ENCODE measurements around the gene ITIH4.

Gene ITIH4

DNA sequence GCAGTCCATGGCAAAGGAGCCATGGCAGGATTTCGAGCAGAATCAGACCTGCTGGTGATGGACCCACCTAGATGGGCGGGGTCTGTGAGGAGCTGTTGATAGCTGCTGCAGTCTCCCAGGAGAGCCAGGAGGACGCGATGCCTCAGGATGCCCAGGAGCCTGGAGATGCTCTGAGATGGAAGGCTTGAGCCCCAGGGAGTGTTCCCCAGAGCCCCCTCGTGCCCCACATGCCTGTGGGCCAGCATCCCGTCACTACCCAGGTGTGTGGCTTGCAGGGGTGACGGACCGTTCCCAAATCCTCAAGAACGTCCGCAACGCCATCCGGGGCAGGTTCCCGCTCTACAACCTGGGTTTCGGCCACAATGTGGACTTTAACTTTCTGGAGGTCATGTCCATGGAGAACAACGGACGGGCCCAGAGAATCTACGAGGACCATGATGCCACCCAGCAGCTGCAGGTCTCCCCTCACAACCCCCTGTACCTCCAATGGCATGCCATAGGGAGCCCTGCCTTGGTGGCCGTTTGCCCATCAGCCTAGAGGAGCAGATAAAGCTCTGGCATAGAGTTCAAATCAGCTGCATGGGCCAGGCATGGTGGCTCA lies 46.4 kb downstream of the ITIH4 start:
- no peak for TF ChIP-seq CTCF (IDR thresholded peaks at IDR 0.05; ENCODE audit: extremely low read depth, missing control alignments)
- no peak for DNase-seq (ENCODE audit: low spot score)

DNA sequence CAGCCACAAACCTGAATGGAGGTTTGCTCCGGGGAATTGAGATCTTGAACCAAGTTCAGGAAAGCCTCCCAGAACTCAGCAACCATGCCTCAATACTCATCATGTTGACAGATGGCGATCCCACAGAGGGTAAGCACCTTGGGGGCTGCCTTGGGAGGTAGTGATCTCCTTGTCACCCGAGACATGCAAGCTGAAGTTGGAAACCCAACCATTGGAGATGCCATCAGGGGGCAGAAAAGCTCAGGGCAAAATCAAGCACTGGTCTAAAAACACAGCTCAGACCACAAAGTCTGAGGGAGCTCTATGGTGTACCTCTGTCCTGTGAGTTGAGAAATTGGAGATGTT lies 47.3 kb downstream of the ITIH4 start:
- no peak for DNase-seq (ENCODE audit: low spot score)
- no peak for TF ChIP-seq CTCF (IDR thresholded peaks at IDR 0.05; ENCODE audit: extremely low read depth, missing control alignments)

DNA sequence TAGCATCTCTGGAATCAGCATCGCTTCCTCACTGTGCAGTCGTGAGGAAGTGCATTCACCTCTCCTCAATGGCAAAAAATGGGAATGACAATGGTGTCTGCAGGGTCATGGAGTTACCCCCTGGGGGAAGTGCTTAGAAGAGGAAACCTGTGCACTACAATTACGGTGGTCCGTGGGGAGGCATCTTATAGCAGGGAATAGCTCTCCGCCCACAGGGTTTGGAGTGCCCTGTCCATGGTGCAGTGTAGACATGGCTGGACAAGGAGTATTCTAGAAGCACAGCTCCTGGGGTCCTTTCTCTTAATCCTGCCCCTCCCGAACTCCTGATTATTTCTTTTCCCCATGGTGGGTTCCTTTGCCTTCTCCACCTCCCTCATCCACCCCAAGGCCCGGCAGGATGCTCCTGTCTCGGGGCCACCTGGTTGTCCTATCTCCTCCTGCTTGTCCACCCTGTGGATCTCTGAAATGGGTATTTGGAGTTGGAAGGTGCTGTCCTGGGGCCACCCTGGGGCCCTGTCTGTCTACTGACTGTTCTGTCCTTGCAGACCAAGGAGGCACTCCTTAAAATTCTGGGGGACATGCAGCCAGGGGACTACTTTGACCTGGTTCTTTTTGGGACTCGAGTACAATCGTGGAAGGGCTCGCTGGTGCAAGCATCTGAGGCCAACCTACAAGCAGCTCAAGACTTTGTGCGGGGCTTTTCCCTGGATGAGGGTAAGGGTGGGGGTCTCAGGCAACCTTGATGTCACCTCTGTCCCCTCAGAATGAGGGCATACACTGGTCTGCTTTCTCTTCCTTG lies 47.9 kb downstream of the ITIH4 start:
- TF ChIP-seq CTCF (IDR thresholded peaks at IDR 0.05; ENCODE audit: extremely low read depth, missing control alignments): no peak
- DNase-seq (ENCODE audit: low spot score): no peak

DNA sequence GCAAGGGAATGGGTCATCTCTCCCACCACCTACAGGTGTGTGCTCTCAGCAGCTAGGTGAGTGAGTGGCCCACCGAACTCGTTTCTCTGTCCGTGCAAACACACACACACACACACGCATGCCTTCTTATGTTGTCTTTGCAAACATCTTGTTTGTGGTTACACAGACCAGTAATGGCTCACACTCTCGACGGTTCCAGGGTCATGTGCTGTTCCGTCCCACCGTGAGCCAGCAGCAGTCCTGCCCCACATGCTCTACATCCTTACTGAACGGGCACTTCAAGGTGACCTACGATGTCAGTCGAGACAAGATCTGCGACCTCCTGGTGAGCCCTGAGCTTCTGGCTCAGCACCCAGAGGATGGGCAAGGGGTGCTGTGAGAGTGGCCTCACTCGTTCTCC lies 48.7 kb downstream of the ITIH4 start:
- no peak for DNase-seq (ENCODE audit: low spot score)
- TF ChIP-seq CTCF (IDR thresholded peaks at IDR 0.05; ENCODE audit: extremely low read depth, missing control alignments): no peak

DNA sequence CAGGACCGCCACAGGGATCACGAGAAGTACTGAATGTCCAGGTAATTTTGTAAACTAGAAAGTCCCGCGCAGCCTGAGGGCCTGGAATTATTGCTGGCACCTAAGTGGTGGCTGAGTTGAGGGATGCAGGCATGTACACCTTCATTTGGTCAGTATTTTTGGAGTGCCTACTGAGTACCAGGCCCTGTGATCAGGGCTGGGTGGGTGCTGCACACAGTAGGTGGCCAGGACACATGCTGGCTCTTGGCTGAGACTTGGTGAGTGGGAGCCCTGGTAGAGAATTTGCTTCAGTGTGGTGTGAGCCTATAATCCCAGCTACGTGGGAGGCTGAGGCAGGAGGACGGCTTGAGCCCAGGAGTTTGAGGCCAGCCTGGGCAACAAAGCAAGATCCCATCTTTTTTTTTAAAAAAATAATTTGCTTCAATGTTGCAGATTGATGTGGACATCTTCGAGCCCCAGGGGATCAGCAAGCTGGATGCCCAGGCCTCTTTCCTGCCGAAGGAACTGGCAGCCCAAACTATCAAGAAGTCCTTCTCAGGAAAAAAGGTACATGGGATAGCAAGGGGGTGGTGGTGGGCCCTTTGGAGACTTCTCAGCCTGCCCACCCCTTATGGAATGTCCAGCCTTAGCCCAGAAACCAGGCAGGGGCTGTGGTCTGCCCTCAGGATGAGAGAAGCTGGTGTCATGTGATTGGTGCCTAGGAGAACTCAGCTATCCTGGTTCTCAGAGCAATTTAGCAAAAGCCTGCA lies 50.5 kb downstream of the ITIH4 start:
- TF ChIP-seq CTCF (IDR thresholded peaks at IDR 0.05; ENCODE audit: extremely low read depth, missing control alignments): no peak
- no peak for DNase-seq (ENCODE audit: low spot score)

- TF ChIP-seq CTCF (IDR thresholded peaks at IDR 0.05; ENCODE audit: extremely low read depth, missing control alignments): no peak
- peak; percentile 79 for DNase-seq (ENCODE audit: low spot score)
Observed at GRCh38 chr3:52779011-52779836, 51.2 kb downstream of the ITIH4 start.
